Ovary (tissue), 9 donors: ENCODE data around the gene IL21R. TPM values are rescaled to one million over a fixed set of nuclear protein-coding genes. Genes with fewer than 3 reads are reported as not detected.

Experiments used
- DNase-seq, 5 donors: peaks; one replicate each; pipeline ENCODE4 v3.0.0-alpha.2; 2019 to 2020
- H3K27ac ChIP-seq, 2 donors: fragments of 200-600 bp; one replicate each; pipeline versions ENCODE4 v1.5.1 to v1.8.0; 2019 to 2022
- H3K27me3 ChIP-seq: fragments of 200-600 bp; one replicate; pipeline ENCODE4 v1.8.0; 2022
- H3K36me3 ChIP-seq: fragments of 200-600 bp; sonication (generic); one replicate; pipeline ENCODE4 v1.5.1; 2019
- H3K4me1 ChIP-seq: one replicate; pipeline ENCODE4 v1.8.1; 2013; ENCODE audit warnings: mild to moderate bottlenecking, moderate library complexity; ENCODE audit not compliant: insufficient read depth
- H3K4me3 ChIP-seq: fragments of 200-600 bp; sonication (generic); one replicate; pipeline ENCODE4 v1.5.1; 2017
- H3K9me3 ChIP-seq, 2 donors: fragments of 200-600 bp in 1 of 2; sonication (generic) in 1 of 2; one replicate each; pipeline versions ENCODE4 v1.5.1 to v1.8.1; 2013 to 2019; ENCODE audit warnings: mild to moderate bottlenecking in 1 of 2, moderate library complexity in 1 of 2
- CTCF ChIP-seq, 3 donors: fragments of 450-650 bp in 2 of 3; fragments of 200-600 bp in 1 of 3; IDR thresholded peaks; one replicate each; pipeline versions ENCODE4 v1.5.1 to v1.8.0; 2016 to 2022; ENCODE audit warnings: antibody characterized with exemption in 3 of 3, mild to moderate bottlenecking in 1 of 3
- EP300 ChIP-seq: sonication (generic); formaldehyde crosslinking; IDR thresholded peaks from one replicate; pipeline ENCODE4 v1.6.1; 2017; ENCODE audit warnings: antibody characterized with exemption
- POLR2A ChIP-seq: fragments of 450-650 bp; IDR thresholded peaks from one replicate; pipeline ENCODE4 v1.6.1; 2017; ENCODE audit warnings: antibody characterized with exemption, mild to moderate bottlenecking, moderate library complexity
- WGBS, 3 donors: extraction: QIAGEN DNeasy Blood & Tissue Kit in 1 of 3; methylation state at CpG; one replicate each; pipeline versions ENCODE4 v1.1.5 to v1.1.7; 2013 to 2017; 5-methylcytosine and 5-hydroxymethylcytosine counted together
- intact Hi-C, 4 donors: fragments of 100-400 bp; cut with DNase I; formaldehyde crosslinking; loops; one replicate each; pipeline versions ENCODE4 v1.11.0 to v1.15.1; 2022 to 2023
- polyA plus RNA-seq, 2 donors: library from polyadenylated mRNA; stranded (reverse); fragments of 200-250 nt in 1 of 2; fragments of 350-450 nt in 1 of 2; fragmentation: Illumina TruSeq in 1 of 2; extraction: RNeasy Lipid Tissue Mini Kit (QIAGEN cat#74804) in 1 of 2; gene quantifications; one replicate each; pipeline ENCODE4 v1.2.3, GENCODE V29; 2013 to 2014
- total RNA-seq, 7 donors: library from RNA; depleted of rRNA in 2 of 7; stranded (reverse); fragments of >200 nt in 2 of 7; fragmentation: NEBNext Ultra II Directional in 3 of 7; extraction: Animal tissue kit (Norgen Biotek cat#: 25700) in 3 of 7; gene quantifications; one replicate each; pipeline versions ENCODE4 v1.1.0 to v1.2.4, GENCODE V29; 2016 to 2023
- donor health status: DM: no; HTN: no; CAD: no; lungs with moderate emphysema.
- donor health status: DM: no; HTN: no; CAD: no.
- donor health status: Bipolar disorder and iron deficiency.
- donor health status: DM: yes; HTN: yes; CAD: no.
- donor health status: DM: no; HTN: no; CAD: no.
- donor health status: DM: yes; HTN: yes; CAD: no.

IL21R gene
- total and polyA plus RNA-seq, 9 donors = 0.01 to 1.00 (median 0.23) TPM; not detected in 2

DNA sequence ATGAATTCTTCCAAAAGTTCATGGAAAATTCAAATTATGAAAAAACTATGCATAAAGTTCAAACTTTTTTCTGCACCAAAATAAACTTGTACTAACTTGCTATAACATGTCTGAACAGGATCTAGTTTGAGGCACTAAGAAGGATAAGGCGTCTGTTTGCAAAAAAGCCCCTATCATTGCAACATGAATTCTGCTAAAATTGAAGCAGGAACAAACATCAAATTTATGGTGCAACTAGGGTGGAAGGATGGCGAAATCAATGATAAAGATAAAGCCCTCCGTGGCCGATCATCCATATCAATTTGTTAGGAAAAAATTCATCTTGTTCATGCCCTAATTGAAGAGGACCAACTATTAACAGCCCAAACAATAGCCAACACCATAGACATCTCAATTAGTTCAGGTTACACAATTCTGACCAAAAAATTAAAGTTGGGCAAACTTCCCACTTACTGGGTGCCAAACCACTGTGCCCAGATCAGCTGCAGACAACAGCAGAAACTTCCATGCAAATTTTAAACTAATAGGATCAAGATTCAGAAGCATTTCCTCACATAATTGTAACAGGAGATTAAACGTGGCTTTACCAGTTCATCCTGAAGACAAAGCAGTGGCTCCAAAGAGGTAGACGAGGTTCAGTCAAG is 12.9 kb downstream of the IL21R start:
- Histone ChIP-seq H3K36me3 (no peaks in the 10 kb centered on the region), H3K9me3 (no peaks in the 10 kb centered on the region), H3K4me1 (no peaks in the 10 kb centered on the region), H3K4me3 (no peak overlapping the region), H3K27me3 (no peaks in the 10 kb centered on the region), H3K27ac (no peak overlapping the region)
- 63 to 70% (median 63%) methylated on average over 6 of the region's 6 CpGs for WGBS, 3 donors
- no peak for TF ChIP-seq CTCF (IDR thresholded peaks at IDR 0.05)
- TF ChIP-seq EP300 = no peak
- no peak for TF ChIP-seq POLR2A
- no peak for DNase-seq
- intact Hi-C loops = no loop called here

DNA sequence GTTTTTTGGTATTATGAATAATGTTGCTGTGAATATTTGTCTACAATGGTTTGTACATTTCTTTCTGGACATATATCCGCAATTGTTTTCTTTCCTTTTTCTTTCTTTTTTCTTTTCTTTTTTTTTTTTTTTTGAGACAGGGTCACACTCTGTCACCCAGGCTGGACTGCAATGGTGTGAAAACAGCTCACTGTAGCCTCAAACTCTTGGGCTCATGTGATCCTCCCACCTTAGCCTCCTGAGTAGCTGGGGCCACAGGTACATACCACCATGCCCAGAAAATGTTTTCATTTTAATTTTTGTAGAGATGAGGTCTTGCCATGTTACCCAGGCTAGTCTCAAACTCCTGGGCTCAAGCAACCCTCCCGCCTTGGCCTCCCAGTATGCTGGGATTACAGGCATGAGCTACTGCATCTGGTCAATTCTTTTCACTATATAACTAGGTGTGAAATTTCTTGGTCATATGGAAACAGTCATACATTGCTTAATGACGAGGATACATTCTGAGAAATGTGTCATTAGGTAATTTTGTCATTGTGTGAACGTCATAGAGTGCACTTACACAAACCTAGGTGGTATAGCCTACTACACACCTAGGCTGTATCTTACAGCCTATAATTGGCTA is 15.2 kb downstream of the IL21R start:
- Histone ChIP-seq H3K27me3 (no peaks in the 10 kb centered on the region), H3K27ac (no peak overlapping the region), H3K4me1 (no peaks in the 10 kb centered on the region), H3K36me3 (no peaks in the 10 kb centered on the region), H3K4me3 (no peak overlapping the region), H3K9me3 (no peaks in the 10 kb centered on the region)
- WGBS, 3 donors = 81 to 84% (median 82%) methylated on average over 4 of the region's 4 CpGs
- no peak for DNase-seq
- TF ChIP-seq CTCF (IDR thresholded peaks at IDR 0.05) = no peak
- no peak for TF ChIP-seq EP300
- TF ChIP-seq POLR2A = no peak
- intact Hi-C loops = no loop called here

- Histone ChIP-seq H3K36me3 (no peaks in the 10 kb centered on the region), H3K9me3 (no peaks in the 10 kb centered on the region), H3K4me3 (no peak overlapping the region), H3K27ac (no peak overlapping the region), H3K27me3 (no peaks in the 10 kb centered on the region), H3K4me1 (no peaks in the 10 kb centered on the region)
- intact Hi-C loops = no loop called here
- no peak for TF ChIP-seq EP300
- no peak for TF ChIP-seq POLR2A
- TF ChIP-seq CTCF (IDR thresholded peaks at IDR 0.05) = no peak
- DNase-seq = no peak
These were observed 20.2 kb downstream of the IL21R start for GRCh38 chr16:27421961-27422740.

GRCh38 chr16:27424772-27425498 is 23.0 kb downstream of the IL21R start:
- no peaks in the 10 kb centered on the region for H3K4me1 ChIP-seq
- H3K27ac ChIP-seq = no peak overlapping the region
- intact Hi-C loops = no loop called here
- DNase-seq = peak in 2 of 5 donors; percentile 0 to 1
- 80 to 85% (median 83%) methylated on average over 10 of the region's 10 CpGs for WGBS, 3 donors
- H3K4me3 ChIP-seq = no peak overlapping the region
- H3K36me3 ChIP-seq = no peaks in the 10 kb centered on the region
- TF ChIP-seq POLR2A (no peak), CTCF (IDR thresholded peaks at IDR 0.05) (no peak), EP300 (no peak)
- H3K27me3 ChIP-seq = no peaks in the 10 kb centered on the region
- H3K9me3 ChIP-seq = no peaks in the 10 kb centered on the region
